ENCODE results near the gene FOXP1.

Gene FOXP1

DNA sequence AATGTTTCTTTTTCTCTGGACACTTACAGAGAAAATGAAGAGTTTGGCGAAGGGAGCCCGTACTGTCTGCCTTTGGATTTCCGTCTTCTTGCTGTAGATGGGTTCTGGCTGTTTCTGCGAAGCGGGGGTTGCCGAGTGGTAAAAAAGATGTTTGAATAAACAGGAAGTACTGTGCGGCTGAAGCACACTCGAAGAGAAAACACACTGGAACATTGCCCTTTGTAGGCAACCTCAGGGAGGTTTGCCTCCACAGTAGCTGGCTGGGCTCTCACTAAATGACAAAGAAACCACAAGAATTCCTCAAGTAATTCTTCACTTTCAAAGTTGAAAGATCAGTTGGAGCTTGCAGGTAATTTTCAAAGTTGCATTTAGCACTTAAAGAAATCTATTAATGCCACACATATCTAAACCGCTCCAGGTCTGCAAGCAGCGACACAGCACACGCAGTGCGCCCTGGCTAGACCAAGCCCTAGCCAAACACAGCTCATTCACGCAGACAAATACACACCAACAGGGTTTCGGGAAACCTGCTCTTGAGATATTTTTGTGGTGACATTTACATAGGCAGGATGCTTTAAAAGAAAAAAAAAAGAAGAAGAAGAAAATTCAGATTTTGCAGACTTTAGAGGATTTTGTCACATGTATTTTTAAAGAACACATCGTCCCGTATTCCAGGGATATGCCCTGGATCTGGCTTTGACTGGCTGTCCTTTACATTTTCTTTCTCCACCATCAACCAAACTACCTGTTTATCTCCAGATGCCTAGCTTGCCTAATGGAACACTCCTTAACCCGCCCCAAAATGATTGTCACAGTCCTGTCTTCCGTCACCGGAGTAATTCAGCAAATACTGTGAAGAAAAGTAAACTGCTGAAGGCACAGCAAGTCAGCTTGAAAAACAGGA is 452.8 kb downstream of the FOXP1 start:
- TF ChIP-seq, protein P1, sequence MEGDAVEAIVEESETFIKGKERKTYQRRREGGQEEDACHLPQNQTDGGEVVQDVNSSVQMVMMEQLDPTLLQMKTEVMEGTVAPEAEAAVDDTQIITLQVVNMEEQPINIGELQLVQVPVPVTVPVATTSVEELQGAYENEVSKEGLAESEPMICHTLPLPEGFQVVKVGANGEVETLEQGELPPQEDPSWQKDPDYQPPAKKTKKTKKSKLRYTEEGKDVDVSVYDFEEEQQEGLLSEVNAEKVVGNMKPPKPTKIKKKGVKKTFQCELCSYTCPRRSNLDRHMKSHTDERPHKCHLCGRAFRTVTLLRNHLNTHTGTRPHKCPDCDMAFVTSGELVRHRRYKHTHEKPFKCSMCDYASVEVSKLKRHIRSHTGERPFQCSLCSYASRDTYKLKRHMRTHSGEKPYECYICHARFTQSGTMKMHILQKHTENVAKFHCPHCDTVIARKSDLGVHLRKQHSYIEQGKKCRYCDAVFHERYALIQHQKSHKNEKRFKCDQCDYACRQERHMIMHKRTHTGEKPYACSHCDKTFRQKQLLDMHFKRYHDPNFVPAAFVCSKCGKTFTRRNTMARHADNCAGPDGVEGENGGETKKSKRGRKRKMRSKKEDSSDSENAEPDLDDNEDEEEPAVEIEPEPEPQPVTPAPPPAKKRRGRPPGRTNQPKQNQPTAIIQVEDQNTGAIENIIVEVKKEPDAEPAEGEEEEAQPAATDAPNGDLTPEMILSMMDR (IDR thresholded peaks at IDR 0.05; ENCODE audit: extremely low read depth, insufficient read depth, missing control alignments): no peak
- DNase-seq (ENCODE audit: low spot score): no peak
- in situ Hi-C loops (cut with MboI; ENCODE audit: low pct_unique_long_range_greater_than_20kb, low sequenced_read_pairs, unreplicated experiment): no loop called here

DNA sequence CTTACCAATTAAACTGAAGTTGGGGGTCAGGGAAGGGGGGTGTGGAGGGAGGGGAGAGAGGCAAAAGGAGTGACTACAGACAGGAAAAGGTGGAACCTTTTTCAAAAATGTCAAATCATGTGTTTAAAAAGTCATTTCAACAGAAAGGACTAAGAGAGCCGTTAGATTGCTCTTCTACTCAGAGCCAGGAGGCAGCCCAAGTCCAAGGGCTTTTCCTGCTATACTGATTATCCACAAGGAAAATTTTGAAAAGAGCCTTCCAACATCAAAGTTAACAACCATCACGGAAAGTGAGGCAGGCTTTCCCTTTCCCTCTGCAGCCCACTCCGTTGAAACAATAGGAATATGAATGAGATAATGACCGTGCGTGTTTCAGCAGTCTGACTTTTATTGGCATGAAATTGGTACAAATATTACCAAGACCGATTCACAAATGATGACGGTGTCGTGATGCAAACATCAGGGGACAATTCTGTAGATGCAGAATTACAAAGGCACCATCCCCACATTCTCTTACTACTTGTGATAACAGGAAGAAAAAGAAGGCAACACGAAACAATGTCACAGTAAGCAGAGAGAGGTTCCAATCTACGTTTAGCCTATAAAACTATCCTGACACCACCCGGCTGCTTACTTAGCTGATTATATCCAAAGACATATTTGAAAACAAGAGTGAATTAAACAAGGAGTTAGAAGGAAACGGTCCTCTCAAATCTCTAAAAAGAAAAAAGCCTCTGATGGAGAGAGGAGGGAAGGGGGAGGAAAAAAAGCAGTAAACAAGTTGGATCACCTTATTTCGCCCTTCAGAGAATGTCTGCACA is 453.7 kb downstream of the FOXP1 start:
- in situ Hi-C loops (cut with MboI; ENCODE audit: low pct_unique_long_range_greater_than_20kb, low sequenced_read_pairs, unreplicated experiment): no loop called here
- TF ChIP-seq, protein P1 (IDR thresholded peaks at IDR 0.05; ENCODE audit: extremely low read depth, insufficient read depth, missing control alignments): no peak
- DNase-seq (ENCODE audit: low spot score): no peak

DNA sequence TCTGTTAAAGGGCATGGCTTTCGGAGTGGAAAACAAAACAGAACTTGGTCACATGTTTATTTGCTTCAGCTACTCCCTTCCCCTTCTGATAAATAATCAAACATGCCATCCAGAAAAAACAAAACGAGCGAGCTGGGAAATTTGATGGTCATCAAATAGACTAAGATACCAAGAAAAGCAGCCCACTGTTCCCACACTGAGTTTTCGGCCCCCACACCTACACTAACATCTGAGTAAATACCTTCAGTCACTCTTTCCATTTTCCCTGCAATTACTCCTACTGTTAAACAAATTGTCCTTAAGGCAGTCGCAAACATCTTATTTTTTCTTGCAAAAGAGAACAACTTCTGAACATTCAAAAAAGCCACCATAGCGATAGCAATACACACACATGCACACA is 454.6 kb downstream of the FOXP1 start:
- TF ChIP-seq, protein P1 (IDR thresholded peaks at IDR 0.05; ENCODE audit: extremely low read depth, insufficient read depth, missing control alignments): no peak
- in situ Hi-C loops (cut with MboI; ENCODE audit: low pct_unique_long_range_greater_than_20kb, low sequenced_read_pairs, unreplicated experiment): no loop called here
- DNase-seq (ENCODE audit: low spot score): no peak

DNA sequence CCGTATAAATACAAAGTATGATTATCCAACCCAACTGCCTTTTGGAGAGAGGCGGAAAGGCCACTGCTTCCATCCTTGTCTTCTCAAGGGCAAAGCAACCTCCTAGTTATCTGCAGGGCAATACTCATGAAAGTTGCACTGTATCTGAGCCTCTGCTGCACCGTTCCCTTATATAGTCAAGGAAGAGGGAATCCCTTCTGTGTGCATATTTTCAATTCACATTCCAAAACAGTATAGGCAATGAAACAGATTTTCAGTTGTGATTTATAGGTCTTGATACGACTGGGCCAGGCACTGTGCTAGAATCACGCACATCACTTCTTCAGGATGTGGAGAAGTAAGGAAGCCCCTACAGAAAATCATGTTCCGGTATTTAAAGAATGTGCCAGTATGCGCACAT is 455.7 kb downstream of the FOXP1 start:
- TF ChIP-seq, protein P1 (IDR thresholded peaks at IDR 0.05; ENCODE audit: extremely low read depth, insufficient read depth, missing control alignments): no peak
- in situ Hi-C loops (cut with MboI; ENCODE audit: low pct_unique_long_range_greater_than_20kb, low sequenced_read_pairs, unreplicated experiment): no loop called here
- DNase-seq (ENCODE audit: low spot score): no peak

DNA sequence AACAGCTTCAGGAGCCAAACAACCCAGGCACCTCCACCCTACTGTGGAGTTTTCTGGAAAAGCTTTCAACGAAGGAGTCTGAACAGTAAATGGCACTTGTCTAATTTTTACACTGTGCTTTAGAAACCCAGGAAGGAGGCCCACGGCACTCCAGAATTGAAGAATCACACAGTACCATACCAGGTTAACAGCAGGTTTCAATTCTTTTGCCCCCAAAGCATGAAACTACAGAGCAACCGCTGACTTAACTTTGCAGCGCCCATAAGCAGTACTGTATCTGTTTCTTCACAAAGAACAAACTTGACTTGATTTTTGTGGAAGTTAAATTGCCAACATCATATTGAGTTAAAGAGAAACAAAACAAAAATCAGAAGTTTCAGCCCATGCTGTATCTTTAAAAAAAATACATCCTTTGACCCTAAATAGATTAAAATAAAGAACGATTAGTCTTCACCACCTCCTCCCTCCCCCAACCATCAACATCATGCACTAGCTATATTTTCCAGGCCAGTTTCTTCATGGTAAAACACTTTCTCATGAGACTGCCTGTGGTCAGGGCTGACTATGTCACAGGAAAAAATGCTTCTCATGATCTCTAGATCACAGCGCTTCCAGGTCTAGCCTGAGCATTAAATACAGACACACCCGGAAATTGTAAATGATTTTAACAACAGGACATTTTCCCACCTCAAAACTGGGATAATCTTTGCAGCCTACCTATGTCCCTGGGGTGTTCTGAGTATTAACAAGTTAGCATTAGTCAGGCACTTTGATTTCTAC is 456.3 kb downstream of the FOXP1 start:
- no peak for DNase-seq (ENCODE audit: low spot score)
- TF ChIP-seq, protein P1 (IDR thresholded peaks at IDR 0.05; ENCODE audit: extremely low read depth, insufficient read depth, missing control alignments): no peak
- in situ Hi-C loops (cut with MboI; ENCODE audit: low pct_unique_long_range_greater_than_20kb, low sequenced_read_pairs, unreplicated experiment): no loop called here

DNA sequence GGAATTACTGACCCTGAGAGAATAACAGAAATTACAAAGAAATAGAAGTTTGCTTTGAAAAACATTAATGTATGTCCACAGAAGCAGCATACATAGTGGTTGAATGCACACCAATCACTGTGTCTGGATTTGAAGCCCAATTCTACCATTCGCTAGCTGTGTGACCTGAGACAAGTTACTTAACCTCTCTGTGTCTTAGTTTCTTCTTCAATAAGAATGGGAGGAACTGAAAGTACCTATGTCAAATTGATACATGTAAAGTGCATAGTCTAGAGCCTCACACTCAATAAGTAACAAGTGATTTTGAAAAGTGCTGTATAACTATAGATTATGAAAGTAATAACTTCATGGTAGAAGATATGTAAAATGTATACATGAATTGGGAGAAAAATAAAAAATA is 457.8 kb downstream of the FOXP1 start:
- in situ Hi-C loops (cut with MboI; ENCODE audit: low pct_unique_long_range_greater_than_20kb, low sequenced_read_pairs, unreplicated experiment): no loop called here
- no peak for DNase-seq (ENCODE audit: low spot score)
- TF ChIP-seq, protein P1 (IDR thresholded peaks at IDR 0.05; ENCODE audit: extremely low read depth, insufficient read depth, missing control alignments): no peak

All from GM13977 (cell line).